Measurements from ENCODE around the gene FBRSL1. TPM values are rescaled to one million over a fixed set of nuclear protein-coding genes. Genes with fewer than 3 reads are reported as not detected.

Gene FBRSL1
- polyA plus RNA-seq, 3 donors = 0.39 to 28.7 (median 0.74) TPM

DNA sequence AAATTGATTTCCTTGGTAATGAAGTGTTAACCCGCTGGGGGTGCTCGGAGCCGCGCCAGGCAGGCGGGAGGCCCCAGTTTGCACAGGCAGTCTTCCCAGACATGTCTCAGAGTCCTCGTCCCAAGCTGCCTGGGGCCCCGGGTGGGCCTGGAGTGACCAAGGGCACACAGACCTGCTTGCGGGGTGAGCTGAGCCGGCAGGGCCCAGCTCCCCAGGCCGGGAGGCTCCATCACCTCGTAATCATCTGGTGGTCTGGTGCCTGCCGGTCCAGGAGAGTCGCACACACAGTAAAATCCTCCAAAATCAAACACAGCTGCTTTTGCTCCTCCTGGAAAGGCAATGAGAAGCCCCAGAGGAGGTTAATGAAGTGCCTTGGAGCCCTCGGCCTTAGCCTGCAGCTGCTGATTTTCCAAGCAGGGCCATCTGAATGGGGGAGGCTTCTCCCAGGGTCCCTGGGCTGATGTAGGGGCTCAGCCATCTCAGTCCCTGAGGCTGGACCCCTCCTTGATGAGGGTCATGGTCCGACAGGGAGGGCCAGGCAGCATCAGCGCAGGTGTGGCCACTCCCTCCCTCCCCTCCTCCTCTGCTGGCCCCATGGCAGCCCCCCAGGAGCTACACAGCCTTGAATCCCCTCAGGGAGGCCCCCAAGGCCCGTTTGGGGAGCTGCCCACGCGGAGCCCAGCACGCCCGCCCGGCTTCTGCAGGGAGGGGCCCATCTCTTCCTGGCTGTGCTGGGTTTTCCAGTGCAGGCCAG, 39.4 kb upstream of the FBRSL1 start:
- Mint-ChIP-seq H3K9me3 (peaks cover 0 to 4% (median 0%) of the 10 kb centered on the region in 7 donors), H3K27ac (no peak overlapping the region), H3K36me3 (no peaks in the 10 kb centered on the region), H3K4me1 (peaks cover 8% of the 10 kb centered on the region), H3K4me3 (no peak overlapping the region), H3K27me3 (ENCODE audit: low read depth in 3 of 3) (peaks cover 21 to 45% (median 30%) of the 10 kb centered on the region in 3 donors)
- intact Hi-C loops (cut with micrococcal nuclease) = no loop called here
- Histone ChIP-seq H3K36me3 (replicated peaks in 1 of 2; ENCODE audit: control insufficient read depth in 1 of 2, insufficient read depth in 2 of 2, low read length in 2 of 2) (no peaks in the 10 kb centered on the region), H3K9me3 (replicated peaks in 1 of 2; ENCODE audit: control insufficient read depth in 1 of 2, insufficient read depth in 1 of 2, low read length in 2 of 2) (no peaks in the 10 kb centered on the region), H3K4me3 (replicated peaks in 1 of 3; ENCODE audit: low read depth in 2 of 3, low read length in 3 of 3) (no peak overlapping the region), H3K27me3 (ENCODE audit: control insufficient read depth in 2 of 2, insufficient read depth in 2 of 2, low read length in 2 of 2) (peaks cover 0 to 25% of the 10 kb centered on the region in 2 donors), H2AFZ (ENCODE audit: insufficient read depth, low read depth, low read length, poor library complexity, severe bottlenecking) (no peak overlapping the region), H3K9ac (ENCODE audit: insufficient read depth, low read length, poor library complexity, severe bottlenecking) (no peak overlapping the region), H3K79me2 (ENCODE audit: insufficient read depth, low read length) (no peaks in the 10 kb centered on the region), H3K4me1 (ENCODE audit: control insufficient read depth in 1 of 2, insufficient read depth in 2 of 2, low read length in 2 of 2) (peaks cover 5 to 7% of the 10 kb centered on the region in 2 donors), H4K20me1 (ENCODE audit: insufficient read depth, low read length) (no peaks in the 10 kb centered on the region), H3K4me2 (replicated peaks; ENCODE audit: extremely low read depth, low read length, poor library complexity, severe bottlenecking) (no peak overlapping the region), H3K27ac (ENCODE audit: low read depth in 1 of 2, low read length in 2 of 2) (no peak overlapping the region)
- WGBS (ENCODE audit: insufficient coverage) = 79% methylated on average over 20 of the region's 22 CpGs
- TF ChIP-seq, protein P1, sequence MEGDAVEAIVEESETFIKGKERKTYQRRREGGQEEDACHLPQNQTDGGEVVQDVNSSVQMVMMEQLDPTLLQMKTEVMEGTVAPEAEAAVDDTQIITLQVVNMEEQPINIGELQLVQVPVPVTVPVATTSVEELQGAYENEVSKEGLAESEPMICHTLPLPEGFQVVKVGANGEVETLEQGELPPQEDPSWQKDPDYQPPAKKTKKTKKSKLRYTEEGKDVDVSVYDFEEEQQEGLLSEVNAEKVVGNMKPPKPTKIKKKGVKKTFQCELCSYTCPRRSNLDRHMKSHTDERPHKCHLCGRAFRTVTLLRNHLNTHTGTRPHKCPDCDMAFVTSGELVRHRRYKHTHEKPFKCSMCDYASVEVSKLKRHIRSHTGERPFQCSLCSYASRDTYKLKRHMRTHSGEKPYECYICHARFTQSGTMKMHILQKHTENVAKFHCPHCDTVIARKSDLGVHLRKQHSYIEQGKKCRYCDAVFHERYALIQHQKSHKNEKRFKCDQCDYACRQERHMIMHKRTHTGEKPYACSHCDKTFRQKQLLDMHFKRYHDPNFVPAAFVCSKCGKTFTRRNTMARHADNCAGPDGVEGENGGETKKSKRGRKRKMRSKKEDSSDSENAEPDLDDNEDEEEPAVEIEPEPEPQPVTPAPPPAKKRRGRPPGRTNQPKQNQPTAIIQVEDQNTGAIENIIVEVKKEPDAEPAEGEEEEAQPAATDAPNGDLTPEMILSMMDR (IDR thresholded peaks at IDR 0.05) = no peak
- DNase-seq = no peak

DNA sequence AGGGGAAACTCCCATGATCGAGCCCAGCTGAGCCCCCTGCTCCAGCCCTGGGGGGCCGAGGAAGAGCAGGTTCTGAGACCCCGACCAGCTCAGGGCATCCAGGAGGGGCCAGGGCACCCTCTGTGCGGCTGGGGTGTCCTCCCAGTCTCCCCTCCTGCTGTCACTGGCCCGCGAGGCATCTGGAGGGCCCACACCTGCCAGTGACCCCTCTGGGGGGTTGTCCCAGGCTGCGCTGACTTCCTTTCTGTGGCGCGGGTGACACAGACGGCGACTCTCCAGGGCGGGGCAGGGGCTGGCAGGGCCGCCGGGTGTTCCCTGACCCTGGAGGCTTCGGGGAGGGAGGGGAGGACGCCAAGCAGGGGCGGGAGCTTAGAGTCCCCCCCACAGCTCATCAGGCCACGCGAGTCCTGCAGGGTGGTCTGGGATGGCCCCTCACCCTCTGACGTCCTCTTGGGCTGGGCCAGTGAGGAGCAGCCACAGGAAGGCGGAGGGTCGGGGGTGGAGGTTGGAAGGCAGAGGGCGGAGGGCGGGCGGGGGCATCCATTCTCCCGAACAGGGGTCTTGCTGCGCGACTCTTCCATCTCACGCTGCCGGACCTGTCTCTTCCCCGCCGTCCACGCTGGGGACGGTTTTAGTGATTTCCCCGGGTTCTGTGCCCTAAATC, 38.6 kb upstream of the FBRSL1 start:
- Histone ChIP-seq H2AFZ (ENCODE audit: insufficient read depth, low read depth, low read length, poor library complexity, severe bottlenecking) (no peak overlapping the region), H4K20me1 (ENCODE audit: insufficient read depth, low read length) (no peaks in the 10 kb centered on the region), H3K79me2 (ENCODE audit: insufficient read depth, low read length) (no peaks in the 10 kb centered on the region), H3K4me2 (replicated peaks; ENCODE audit: extremely low read depth, low read length, poor library complexity, severe bottlenecking) (no peak overlapping the region), H3K27me3 (ENCODE audit: control insufficient read depth in 2 of 2, insufficient read depth in 2 of 2, low read length in 2 of 2) (peaks cover 0 to 25% of the 10 kb centered on the region in 2 donors), H3K36me3 (replicated peaks in 1 of 2; ENCODE audit: control insufficient read depth in 1 of 2, insufficient read depth in 2 of 2, low read length in 2 of 2) (no peaks in the 10 kb centered on the region), H3K9ac (ENCODE audit: insufficient read depth, low read length, poor library complexity, severe bottlenecking) (no peak overlapping the region), H3K4me3 (replicated peaks in 1 of 3; ENCODE audit: low read depth in 2 of 3, low read length in 3 of 3) (no peak overlapping the region), H3K9me3 (replicated peaks in 1 of 2; ENCODE audit: control insufficient read depth in 1 of 2, insufficient read depth in 1 of 2, low read length in 2 of 2) (no peaks in the 10 kb centered on the region), H3K4me1 (ENCODE audit: control insufficient read depth in 1 of 2, insufficient read depth in 2 of 2, low read length in 2 of 2) (peaks cover 0 to 2% of the 10 kb centered on the region in 2 donors), H3K27ac (ENCODE audit: low read depth in 1 of 2, low read length in 2 of 2) (no peak overlapping the region)
- H3K36me3 Mint-ChIP-seq = no peaks in the 10 kb centered on the region
- WGBS (ENCODE audit: insufficient coverage) = 39% methylated on average over 26 of the region's 35 CpGs
- TF ChIP-seq, protein P1 (IDR thresholded peaks at IDR 0.05) = no peak
- H3K4me1 Mint-ChIP-seq = peaks cover under 1% of the 10 kb centered on the region
- no peak overlapping the region for H3K4me3 Mint-ChIP-seq
- intact Hi-C loops (cut with micrococcal nuclease) = no loop called here
- H3K27me3 Mint-ChIP-seq (ENCODE audit: low read depth in 3 of 3) = peaks cover 19 to 45% (median 30%) of the 10 kb centered on the region in 3 donors
- DNase-seq = no peak
- peaks cover 0 to 7% (median 1%) of the 10 kb centered on the region in 7 donors for H3K9me3 Mint-ChIP-seq
- H3K27ac Mint-ChIP-seq = no peak overlapping the region
